ENCODE data around the gene NAV2.

NAV2 gene

DNA sequence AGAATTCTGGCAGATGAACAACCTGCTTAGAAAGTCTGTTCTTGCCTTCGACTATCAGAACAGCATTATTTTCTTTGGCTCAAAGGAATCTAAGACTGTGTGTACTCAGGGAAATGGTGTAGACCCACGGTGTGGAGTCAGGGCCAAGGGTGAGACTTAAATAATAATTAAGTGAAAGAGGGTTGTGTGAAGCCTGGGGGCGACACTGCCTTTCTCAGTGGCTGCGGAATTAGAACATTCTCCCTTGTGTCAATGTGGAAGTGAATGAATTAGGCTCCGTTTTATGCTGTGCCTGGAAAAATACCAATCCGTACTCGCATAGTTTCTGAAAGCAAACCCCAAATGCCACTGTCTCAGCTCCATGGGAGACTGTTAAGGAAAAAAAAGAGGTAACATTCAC lies 50.7 kb downstream of the NAV2 start (continued):
- no peak for TF ChIP-seq ZNF565 (CRISPR knock-in tag; conservative IDR thresholded peaks at IDR 0.05; ENCODE audit: low read depth)

DNA sequence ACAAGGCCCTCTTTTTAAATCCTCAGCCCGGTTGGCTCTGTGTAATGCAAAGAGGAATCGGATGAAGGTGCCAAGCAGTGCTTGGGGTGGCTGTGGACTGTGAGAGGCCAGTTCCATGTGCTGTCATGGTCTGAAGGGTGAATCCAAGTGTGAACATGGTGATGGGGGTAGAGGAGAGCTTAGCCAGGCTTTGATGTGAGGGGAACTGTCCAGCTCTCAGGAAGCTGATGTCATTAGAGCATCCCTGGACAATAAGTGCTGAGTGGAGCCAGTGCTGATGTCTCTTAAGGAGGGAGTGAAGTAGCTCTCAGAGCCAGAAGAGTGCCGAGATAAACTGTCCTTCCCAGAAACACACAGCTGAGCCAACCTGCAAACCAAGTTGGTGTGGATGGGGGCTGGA lies 53.6 kb downstream of the NAV2 start:
- ATAC-seq: peak; percentile 71

DNA sequence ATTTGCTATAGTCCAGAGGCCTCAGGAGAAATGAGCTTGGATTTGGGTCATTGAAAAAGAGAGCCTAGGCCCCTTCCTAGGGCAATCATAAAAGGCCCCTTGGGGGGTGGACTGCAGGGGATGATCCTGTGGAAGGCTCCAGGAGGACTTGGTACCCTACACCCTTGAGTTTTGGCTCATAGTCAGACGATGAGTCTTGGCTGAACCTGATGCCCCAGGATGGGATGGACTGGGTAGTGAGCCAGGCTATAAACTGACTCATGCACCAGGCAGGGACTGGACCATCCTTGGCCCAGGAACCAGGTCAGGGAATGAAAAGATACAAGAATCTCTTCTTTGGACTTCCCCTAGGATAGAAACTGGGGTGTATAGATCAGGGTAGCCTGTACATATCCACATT lies 54.2 kb downstream of the NAV2 start:
- peak; percentile 23 for ATAC-seq
- no peak for TF ChIP-seq ARNTL (CRISPR knock-in tag; IDR thresholded peaks at IDR 0.05; ENCODE audit: borderline replicate concordance, low read depth)
- TF ChIP-seq, protein P1, sequence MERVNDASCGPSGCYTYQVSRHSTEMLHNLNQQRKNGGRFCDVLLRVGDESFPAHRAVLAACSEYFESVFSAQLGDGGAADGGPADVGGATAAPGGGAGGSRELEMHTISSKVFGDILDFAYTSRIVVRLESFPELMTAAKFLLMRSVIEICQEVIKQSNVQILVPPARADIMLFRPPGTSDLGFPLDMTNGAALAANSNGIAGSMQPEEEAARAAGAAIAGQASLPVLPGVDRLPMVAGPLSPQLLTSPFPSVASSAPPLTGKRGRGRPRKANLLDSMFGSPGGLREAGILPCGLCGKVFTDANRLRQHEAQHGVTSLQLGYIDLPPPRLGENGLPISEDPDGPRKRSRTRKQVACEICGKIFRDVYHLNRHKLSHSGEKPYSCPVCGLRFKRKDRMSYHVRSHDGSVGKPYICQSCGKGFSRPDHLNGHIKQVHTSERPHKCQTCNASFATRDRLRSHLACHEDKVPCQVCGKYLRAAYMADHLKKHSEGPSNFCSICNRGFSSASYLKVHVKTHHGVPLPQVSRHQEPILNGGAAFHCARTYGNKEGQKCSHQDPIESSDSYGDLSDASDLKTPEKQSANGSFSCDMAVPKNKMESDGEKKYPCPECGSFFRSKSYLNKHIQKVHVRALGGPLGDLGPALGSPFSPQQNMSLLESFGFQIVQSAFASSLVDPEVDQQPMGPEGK (CRISPR knock-in tag; IDR thresholded peaks at IDR 0.05; ENCODE audit: borderline replicate concordance): no peak
- no peak for TF ChIP-seq GLIS3 (CRISPR knock-in tag; IDR thresholded peaks at IDR 0.05)
- no peak for TF ChIP-seq ZFP3 (CRISPR knock-in tag; IDR thresholded peaks at IDR 0.05)
- no peak for TF ChIP-seq ZC3H10 (CRISPR knock-in tag; IDR thresholded peaks at IDR 0.05)
- TF ChIP-seq ZNF8 (CRISPR knock-in tag; IDR thresholded peaks at IDR 0.05): no peak
- TF ChIP-seq SNAI2 (CRISPR knock-in tag; IDR thresholded peaks at IDR 0.05): no peak
- no peak for TF ChIP-seq OSR1 (CRISPR knock-in tag; IDR thresholded peaks at IDR 0.05)
- TF ChIP-seq, protein P2, sequence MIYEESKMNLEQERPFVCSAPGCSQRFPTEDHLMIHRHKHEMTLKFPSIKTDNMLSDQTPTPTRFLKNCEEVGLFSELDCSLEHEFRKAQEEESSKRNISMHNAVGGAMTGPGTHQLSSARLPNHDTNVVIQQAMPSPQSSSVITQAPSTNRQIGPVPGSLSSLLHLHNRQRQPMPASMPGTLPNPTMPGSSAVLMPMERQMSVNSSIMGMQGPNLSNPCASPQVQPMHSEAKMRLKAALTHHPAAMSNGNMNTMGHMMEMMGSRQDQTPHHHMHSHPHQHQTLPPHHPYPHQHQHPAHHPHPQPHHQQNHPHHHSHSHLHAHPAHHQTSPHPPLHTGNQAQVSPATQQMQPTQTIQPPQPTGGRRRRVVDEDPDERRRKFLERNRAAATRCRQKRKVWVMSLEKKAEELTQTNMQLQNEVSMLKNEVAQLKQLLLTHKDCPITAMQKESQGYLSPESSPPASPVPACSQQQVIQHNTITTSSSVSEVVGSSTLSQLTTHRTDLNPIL (CRISPR knock-in tag; IDR thresholded peaks at IDR 0.05; ENCODE audit: low read depth): no peak
- no peak for TF ChIP-seq ZFP30 (CRISPR knock-in tag; IDR thresholded peaks at IDR 0.05)
- no peak for TF ChIP-seq BACH2 (CRISPR knock-in tag; IDR thresholded peaks at IDR 0.05; ENCODE audit: borderline replicate concordance)
- no peak for TF ChIP-seq TCF4 (CRISPR knock-in tag; IDR thresholded peaks at IDR 0.05; ENCODE audit: borderline replicate concordance)
- TF ChIP-seq, protein P3, sequence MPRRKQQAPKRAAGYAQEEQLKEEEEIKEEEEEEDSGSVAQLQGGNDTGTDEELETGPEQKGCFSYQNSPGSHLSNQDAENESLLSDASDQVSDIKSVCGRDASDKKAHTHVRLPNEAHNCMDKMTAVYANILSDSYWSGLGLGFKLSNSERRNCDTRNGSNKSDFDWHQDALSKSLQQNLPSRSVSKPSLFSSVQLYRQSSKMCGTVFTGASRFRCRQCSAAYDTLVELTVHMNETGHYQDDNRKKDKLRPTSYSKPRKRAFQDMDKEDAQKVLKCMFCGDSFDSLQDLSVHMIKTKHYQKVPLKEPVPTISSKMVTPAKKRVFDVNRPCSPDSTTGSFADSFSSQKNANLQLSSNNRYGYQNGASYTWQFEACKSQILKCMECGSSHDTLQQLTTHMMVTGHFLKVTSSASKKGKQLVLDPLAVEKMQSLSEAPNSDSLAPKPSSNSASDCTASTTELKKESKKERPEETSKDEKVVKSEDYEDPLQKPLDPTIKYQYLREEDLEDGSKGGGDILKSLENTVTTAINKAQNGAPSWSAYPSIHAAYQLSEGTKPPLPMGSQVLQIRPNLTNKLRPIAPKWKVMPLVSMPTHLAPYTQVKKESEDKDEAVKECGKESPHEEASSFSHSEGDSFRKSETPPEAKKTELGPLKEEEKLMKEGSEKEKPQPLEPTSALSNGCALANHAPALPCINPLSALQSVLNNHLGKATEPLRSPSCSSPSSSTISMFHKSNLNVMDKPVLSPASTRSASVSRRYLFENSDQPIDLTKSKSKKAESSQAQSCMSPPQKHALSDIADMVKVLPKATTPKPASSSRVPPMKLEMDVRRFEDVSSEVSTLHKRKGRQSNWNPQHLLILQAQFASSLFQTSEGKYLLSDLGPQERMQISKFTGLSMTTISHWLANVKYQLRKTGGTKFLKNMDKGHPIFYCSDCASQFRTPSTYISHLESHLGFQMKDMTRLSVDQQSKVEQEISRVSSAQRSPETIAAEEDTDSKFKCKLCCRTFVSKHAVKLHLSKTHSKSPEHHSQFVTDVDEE (CRISPR knock-in tag; IDR thresholded peaks at IDR 0.05): no peak
- TF ChIP-seq ESRRG (CRISPR knock-in tag; IDR thresholded peaks at IDR 0.05): no peak
- TF ChIP-seq PPARA (CRISPR knock-in tag; IDR thresholded peaks at IDR 0.05; ENCODE audit: borderline replicate concordance): no peak
- no peak for TF ChIP-seq ISL1 (CRISPR knock-in tag; IDR thresholded peaks at IDR 0.05)
- TF ChIP-seq TOX (CRISPR knock-in tag; IDR thresholded peaks at IDR 0.05; ENCODE audit: borderline replicate concordance): no peak

More for the DNA sequence above, 53.6 kb downstream of the NAV2 start:
- no peak for TF ChIP-seq ZNF565 (CRISPR knock-in tag; conservative IDR thresholded peaks at IDR 0.05; ENCODE audit: low read depth)

GRCh38 chr11:19767627-19768151 lies 55.1 kb downstream of the NAV2 start:
- TF ChIP-seq ARNTL (CRISPR knock-in tag; IDR thresholded peaks at IDR 0.05; ENCODE audit: borderline replicate concordance, low read depth) (no peak), SNAI2 (CRISPR knock-in tag; IDR thresholded peaks at IDR 0.05) (no peak), TOX (CRISPR knock-in tag; IDR thresholded peaks at IDR 0.05; ENCODE audit: borderline replicate concordance) (no peak), GLIS3 (CRISPR knock-in tag; IDR thresholded peaks at IDR 0.05) (no peak), CSRNP3 (CRISPR knock-in tag; IDR thresholded peaks at IDR 0.05) (no peak), ZNF70 (CRISPR knock-in tag; IDR thresholded peaks at IDR 0.05) (no peak), PPARA (CRISPR knock-in tag; IDR thresholded peaks at IDR 0.05; ENCODE audit: borderline replicate concordance) (no peak), ZFP30 (CRISPR knock-in tag; IDR thresholded peaks at IDR 0.05) (no peak), RARB (CRISPR knock-in tag; IDR thresholded peaks at IDR 0.05) (no peak), OSR1 (CRISPR knock-in tag; IDR thresholded peaks at IDR 0.05) (no peak), CSDC2 (CRISPR knock-in tag; IDR thresholded peaks at IDR 0.05) (no peak), ZFP3 (CRISPR knock-in tag; IDR thresholded peaks at IDR 0.05) (no peak)
- TF ChIP-seq, protein P1 (CRISPR knock-in tag; IDR thresholded peaks at IDR 0.05; ENCODE audit: borderline replicate concordance): no peak
- TF ChIP-seq, protein P2 (CRISPR knock-in tag; IDR thresholded peaks at IDR 0.05; ENCODE audit: low read depth): no peak
- TF ChIP-seq, protein P3 (CRISPR knock-in tag; IDR thresholded peaks at IDR 0.05): no peak
- no peak; the same call in 2 of the 3 replicates for ATAC-seq

Data from SK-N-SH treated with all-trans-retinoic acid at 6 μM for 48 hours (cell line).